ENCODE results near the gene IGFBPL1.
"Not testable (repeated sequence)": the region's sequence is repeated elsewhere in the genome, so short reads cannot be mapped to it uniquely, and the experiment has no call there.

Gene IGFBPL1

GRCh38 chr9:38377336-38378083, 46.7 kb downstream of the IGFBPL1 start:
- DNase-seq (ENCODE audit: low spot score): not testable (repeated sequence)

DNA sequence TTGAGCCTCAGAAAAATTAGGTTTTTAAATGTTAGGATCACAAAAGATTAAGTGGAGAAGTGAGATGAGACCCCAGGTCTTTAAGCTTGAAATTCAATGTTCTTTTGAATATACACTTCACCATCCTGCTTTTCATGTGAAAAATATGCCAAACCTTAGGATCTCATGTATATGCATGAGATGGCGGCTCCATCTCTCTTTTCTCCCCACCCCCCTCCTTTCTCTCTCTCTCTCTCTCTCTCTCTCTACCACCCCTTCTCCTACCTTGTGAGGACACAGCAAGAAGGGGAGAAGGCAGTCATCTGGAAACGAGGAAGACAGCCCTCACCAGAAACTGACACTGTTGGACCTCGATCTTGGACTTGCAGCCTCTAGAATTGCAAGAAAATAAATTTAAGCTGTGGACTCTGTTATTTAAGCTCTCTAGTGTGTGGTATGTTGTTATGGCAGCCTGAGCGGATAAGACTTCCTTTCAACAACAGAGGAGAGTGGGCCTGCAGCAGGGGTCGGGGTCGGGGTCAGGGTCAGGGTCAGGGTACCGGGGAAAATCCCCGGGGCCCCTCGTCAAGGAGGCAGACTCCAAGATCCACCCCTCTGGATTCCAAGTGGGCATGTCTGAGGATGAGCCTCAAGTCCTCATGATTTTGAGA, 48.1 kb downstream of the IGFBPL1 start:
- DNase-seq (ENCODE audit: low spot score): no peak

DNA sequence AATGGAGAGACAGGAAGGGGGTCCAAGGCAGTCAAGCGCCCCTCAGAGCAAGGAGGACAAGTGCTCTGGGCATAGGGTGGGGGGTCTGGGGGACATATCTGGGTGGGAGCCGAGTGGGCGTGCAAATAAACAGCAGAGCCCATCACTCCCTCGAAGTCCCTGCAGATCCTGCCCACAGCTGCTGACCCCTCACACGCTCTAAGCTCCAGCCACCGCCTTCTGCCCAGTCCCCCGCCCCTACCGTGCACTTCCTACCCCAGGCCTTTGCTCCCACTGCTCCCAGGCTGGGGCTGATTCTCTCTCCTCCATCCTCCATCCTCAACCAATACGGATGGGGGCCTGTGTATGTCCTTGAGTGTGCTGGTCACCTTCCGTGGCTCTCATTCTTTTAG, 48.7 kb downstream of the IGFBPL1 start:
- DNase-seq (ENCODE audit: low spot score): no peak

DNA sequence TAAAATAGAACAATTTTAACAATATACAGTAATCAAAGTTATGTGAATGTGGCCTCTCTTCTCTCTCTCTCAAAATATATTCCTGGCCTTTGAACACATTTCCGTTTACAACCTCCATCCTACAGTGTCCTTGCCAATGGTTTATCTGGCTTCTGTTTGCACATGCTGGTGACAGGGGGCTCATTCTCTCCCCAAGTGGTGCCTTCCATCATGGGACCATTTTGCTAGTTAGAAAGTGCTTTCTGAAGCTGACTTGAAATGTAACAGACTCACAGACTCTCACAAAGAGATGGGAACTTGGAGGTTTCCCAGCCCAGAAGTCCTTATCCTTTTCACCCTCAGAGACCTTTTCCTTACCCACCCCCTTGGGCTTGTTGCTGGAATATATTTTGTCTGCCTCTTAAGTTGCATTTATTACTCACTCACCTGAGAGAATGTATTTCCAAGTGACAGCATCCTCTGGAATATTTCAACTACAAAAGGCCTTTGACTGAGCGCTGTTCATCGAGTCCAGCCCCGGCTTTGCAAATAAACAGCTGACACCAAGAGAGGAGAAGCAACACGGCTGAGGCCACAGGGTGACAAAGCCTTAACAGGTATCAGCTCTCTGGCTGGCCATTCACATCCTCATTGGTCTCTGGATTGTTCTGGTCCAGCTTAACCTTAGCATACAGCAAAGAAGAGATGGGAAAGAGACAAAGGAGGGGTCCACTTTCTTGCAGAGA, 49.2 kb downstream of the IGFBPL1 start:
- DNase-seq (ENCODE audit: low spot score): no peak

GRCh38 chr9:38373679-38374078, 50.6 kb downstream of the IGFBPL1 start:
- DNase-seq (ENCODE audit: low spot score): no peak

GRCh38 chr9:38372762-38373619, 51.3 kb downstream of the IGFBPL1 start:
- no peak for DNase-seq (ENCODE audit: low spot score)

DNA sequence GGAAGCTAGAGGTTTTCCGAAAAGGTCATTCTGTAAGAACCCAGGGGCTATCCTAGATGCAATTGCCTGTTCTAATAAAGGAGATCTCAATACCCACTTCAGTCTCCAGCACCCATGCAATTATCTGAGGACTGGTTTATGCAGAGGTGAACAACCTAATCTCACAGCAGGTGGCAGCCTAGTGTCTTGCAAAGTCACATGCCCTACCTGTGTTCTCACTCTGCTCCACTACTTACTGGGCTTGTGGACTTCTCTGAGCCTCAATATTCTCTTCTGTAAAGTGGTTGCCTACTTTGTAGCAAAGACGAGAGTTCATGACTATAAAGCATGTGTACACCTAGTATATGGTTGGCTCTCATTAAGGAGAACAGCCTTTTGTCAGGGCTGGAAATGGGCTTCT, 52.8 kb downstream of the IGFBPL1 start:
- DNase-seq (ENCODE audit: low spot score): no peak

DNA sequence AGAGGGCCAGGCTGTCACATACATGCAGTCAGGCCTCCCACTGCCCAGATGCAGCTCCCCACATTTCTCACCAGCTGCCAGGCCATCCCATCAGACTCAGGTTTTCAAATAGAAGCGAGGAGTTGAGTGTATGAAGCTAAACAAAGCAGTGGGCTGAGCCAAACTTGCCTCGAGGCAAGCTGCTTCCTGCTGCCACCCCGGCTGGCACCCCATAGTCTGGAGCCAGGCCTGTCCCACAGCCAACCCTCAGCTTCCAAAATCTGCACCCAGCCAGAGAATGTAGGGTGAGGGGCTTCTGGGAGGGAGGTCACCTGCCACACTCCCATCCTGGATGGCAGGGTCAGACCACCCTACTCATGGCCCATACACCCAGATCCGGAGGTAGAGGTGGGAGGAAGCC, 54.1 kb downstream of the IGFBPL1 start:
- DNase-seq (ENCODE audit: low spot score): no peak

DNA sequence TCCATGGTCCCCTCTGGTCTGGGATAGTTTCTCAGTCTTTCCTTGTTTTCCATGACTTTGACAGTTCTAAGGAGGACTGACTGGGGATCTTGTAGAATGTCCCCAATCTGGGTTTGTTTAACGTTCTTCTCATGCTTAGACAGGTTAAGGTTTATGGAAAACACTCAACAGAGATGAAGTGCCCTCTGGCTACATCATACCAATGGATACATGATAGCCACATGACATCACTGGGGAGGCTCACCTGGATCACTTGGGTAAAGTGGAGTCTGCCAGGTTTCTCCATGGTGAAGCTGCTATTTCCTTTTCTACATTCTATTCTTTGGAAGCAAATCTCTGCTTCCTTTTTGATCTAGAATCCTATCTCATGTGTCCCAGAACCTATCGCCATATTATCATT, 55.5 kb downstream of the IGFBPL1 start:
- no peak for DNase-seq (ENCODE audit: low spot score)

- no peak for DNase-seq (ENCODE audit: low spot score)
Observed at GRCh38 chr9:38367898-38368297, 56.4 kb downstream of the IGFBPL1 start.

GRCh38 chr9:38363589-38363925, 60.7 kb downstream of the IGFBPL1 start:
- DNase-seq (ENCODE audit: low spot score): no peak

- peak; percentile 27 for DNase-seq (ENCODE audit: low spot score)
Observed at GRCh38 chr9:38362852-38363588, 61.2 kb downstream of the IGFBPL1 start.

DNA sequence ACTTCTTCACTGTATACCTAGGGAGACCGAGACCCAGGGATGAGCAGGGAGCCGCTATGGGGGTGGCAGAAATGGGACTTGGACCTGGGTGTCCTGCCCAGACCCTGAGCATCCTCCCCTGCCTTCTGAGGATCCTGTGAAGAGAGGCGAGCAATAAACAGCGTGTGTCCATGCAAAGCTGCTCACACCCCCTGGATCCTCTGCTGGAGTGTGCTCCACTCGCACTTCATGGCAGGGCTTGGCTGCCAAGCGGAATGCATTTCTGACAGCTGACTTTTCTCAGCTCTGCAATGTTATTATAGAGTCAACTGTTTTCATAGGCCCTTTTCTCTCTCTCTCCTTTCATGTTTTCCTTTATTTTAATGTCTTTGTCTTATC, 62.8 kb downstream of the IGFBPL1 start:
- peak; percentile 22 for DNase-seq (ENCODE audit: low spot score)

DNA sequence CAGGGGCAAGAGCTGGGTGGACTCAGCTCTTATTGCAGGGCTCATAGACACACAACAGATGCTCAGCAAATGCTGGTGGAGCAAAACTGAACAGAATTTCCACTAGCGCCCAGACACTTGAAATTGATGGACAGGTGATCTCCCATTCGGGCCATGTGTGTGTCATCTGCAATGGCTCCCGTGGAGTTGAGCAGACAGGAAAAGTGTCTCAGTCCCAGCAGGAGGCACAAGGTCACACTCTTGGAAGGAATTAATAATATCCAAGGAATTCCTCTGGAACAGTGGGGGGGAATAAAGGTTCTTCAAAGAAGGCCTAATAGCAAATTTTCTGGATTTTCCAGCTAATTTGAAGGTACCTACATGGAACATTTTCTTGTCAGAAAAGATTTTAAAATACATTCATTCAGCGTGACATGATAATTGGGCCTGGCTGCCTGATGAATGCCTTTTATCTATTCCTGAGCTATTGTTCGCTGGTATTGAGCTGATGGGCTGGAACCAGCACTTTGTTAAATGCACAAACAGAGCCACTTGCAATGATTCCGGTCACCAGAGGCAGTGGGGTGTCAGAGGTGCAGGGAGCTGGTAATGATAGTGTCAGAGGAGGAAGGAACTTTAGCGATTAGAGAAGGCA, 63.3 kb downstream of the IGFBPL1 start:
- DNase-seq (ENCODE audit: low spot score): peak; percentile 44

DNA sequence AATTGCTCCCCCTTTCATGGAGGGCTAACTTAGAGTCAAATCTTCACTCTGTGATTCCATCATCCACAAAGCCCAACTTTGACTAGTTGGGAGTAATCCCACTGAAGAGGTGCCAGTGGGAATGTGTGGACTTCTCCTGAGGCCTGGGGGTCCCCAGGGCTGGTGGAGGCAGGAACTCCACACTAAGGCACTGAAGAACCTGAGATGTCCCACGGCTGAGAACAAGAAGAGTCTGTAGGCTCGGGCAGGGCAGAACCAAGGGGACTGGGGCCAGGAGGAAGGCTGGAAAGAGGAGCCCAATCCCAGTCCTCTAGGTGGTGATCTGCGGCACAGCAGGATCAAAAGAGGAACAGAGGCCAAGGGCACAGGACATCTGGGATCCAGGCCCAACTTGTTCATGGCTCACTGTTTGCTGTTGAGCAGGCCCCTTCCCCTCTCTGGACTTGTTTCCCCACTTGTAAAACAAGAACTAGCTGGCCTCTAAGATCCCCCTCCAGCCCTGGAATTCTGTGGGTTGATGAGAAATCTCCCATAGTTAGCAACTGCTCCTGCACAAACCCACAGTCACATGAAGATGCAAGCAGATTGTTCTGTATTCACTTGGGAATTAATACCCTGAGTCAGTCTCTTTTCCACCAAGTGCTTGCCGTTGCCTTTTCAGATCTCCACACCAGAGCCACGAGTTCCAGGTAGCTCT, 64.4 kb downstream of the IGFBPL1 start:
- DNase-seq (ENCODE audit: low spot score): no peak

- no peak for DNase-seq (ENCODE audit: low spot score)
Observed at GRCh38 chr9:38359297-38359653, 65.0 kb downstream of the IGFBPL1 start.

DNA sequence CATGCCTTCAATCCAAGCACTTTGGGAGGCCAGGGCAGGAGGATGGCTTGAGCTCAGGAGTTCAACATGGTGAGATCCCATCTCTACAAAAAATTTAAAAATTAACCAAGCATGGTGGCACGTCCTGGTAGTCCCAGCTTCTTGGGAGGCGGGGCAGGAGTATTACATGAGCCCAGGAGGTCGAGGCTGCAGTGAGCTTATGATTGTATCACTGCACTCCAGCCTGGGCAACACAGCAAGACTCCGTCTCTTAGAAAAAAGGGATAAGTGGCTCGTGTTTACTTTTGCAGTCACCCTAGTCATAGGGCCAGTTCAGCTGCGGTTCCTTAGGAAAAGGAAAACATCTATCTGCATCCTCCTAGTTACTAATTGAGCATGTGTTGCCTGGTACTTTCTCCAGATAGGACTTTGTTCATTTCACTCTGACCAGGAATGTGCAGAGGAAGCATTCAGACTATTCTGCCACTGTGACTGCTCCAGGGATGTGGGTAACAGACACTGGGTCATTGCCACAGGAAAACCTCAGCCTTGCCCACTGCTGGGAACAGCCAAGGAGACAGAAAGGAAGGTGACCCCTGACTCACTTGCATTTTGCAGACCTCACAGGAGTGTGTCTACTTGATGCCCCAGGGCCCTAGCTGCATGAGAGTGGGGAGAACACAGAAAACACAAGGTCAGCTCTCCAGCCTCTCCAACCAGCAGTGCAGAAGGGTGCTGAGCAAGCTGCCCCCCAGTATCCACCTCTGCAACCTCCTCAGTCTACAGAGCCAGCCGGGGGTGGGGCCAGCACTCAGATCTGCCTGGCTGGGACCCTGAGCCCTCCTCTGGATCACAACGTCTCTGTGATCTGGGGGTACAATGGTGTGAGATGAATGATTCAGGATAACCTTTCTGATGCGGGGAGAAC, 65.6 kb downstream of the IGFBPL1 start:
- DNase-seq (ENCODE audit: low spot score): no peak

DNA sequence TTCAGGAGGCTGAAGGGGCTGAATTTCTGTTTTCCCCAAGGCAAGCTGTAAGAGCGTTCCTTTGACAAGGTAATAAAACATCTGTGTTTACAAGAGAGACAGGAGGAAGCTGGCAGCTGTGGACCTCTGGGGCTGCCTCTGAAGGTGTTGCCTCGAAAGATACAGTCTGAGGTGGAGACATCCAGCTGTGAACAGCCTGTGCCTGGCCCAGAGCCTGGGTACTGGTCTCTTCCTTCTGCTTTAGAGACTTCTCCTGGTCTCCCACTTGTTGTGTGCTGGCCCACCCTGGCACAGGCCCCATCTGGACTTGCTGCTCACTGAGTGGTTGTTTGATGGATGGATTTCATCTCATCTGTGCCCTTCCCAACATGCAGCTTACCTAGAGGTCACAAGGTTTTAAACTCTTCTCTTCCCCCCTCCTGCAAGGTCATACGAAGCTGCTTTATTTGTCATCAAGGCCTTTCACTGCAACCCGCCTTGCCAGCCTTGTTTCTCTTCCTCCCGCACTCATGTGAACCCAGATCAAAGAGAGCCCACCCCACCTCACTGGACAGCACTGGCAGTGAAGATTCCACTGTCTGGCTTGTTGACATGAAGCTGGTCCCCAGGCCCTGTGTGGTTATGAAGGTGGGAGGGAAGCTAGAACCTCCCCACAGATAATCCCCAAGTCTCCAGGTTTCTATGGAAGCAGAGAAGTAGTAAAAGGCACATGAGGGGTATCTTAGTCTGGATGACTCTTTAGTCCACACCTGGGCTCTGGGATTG, 66.7 kb downstream of the IGFBPL1 start:
- no peak for DNase-seq (ENCODE audit: low spot score)

DNA sequence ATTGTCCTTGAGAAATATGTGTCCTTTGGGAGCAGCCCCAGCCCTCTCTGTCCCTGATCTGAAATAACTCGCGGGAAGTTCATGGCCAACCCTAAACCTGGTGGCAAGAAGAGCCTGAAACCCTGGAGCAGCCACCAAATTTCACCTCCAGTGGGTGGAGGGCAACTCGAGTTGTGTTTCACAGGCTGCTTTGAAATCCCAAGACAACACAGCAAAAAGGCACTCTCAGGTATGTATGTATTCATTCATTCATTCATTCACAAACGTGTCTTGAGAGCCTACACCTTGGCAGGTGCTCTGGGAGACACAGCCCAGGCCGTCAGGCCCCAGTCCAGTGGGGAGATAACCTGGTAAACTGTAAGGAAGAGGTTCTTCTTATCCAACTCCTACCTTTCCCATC, 67.4 kb downstream of the IGFBPL1 start:
- no peak for DNase-seq (ENCODE audit: low spot score)

All from putamen (tissue), 1 donor.